SK-N-MC (cell line): Measurements from ENCODE around the gene TSR3.

Source experiments
- EZH2 ChIP-seq: fragments of 200-600 bp; sonication (generic); IDR thresholded peaks from one replicate; pipeline ENCODE4 v1.6.1; 2017; ENCODE audit warnings: antibody characterized with exemption
- POLR2AphosphoS5 ChIP-seq: IDR thresholded peaks from 2 replicates; pipeline ENCODE4 v1.6.1; 2012; ENCODE audit warnings: mild to moderate bottlenecking, low read depth, low read length, borderline replicate concordance

DNA sequence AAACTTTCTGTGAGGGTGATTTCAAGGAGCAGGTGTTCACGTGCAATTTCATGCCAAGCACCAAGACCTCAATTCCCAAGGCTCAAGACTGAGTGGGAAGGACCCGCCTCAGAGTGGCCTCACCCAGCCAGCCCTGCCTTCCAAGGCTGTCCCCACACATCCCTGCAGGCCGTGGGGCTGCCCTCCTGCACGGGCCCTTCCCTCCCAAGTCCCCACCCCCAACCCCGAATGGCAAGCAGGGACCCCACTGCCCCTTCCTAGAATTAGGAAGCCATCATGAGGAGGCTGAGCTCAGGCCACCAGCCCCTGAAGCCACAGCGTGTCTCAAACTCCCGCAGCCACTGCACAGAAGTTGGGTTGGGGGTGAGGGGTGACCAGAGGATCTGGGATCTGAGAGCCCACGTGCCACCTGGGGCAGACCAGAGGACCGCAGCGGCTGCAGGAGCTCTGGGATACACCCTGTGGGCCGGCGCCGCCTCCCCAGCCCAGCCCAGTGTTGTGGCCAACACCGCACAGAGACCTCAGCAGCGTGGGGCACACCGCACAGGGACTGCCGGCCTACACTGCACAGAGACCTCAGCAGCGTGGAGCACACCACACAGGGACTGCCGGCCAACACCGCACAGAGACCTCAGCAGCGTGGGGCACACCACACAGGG is 20.7 kb upstream of the TSR3 start:
- TF ChIP-seq POLR2AphosphoS5 (no peak), EZH2 (no peak)
